Stimulated activated CD8-positive, alpha-beta memory T cell treated with anti-CD3 and anti-CD28 coated beads, Interleukin-15, amount 100 ng/mL, for 4 hours (primary cell): ENCODE measurements around the gene FAM81B.
"Not testable (repeated sequence)": the region's sequence is repeated elsewhere in the genome, so short reads cannot be mapped to it uniquely, and the experiment has no call there.

Experiments
- DNase-seq, 2 donors: peaks; one replicate each; pipeline ENCODE4 v3.0.0-alpha.2; 2020; ENCODE audit warnings: low read depth in 2 of 2

The FAM81B gene

GRCh38 chr5:95390812-95391492 lies at the start of gene FAM81B:
FAM81B (plus strand) TSS chr5:95391366; CDS start chr5:95391390, 24 bp downstream.
- no peak for DNase-seq

GRCh38 chr5:95341444-95341843 lies 49.7 kb upstream of the FAM81B start:
- not testable (repeated sequence) for DNase-seq

GRCh38 chr5:95347506-95348120 lies 43.6 kb upstream of the FAM81B start:
- DNase-seq = no peak

- no peak for DNase-seq
These were observed 40.5 kb upstream of the FAM81B start for GRCh38 chr5:95350631-95351030.

GRCh38 chr5:95352691-95353090 lies 38.5 kb upstream of the FAM81B start:
- DNase-seq = no peak

- no peak for DNase-seq
These were observed 32.8 kb upstream of the FAM81B start for GRCh38 chr5:95358320-95358719.

GRCh38 chr5:95358848-95359247 lies 32.3 kb upstream of the FAM81B start:
- DNase-seq = no peak

- not testable (repeated sequence) for DNase-seq
These were observed 30.5 kb upstream of the FAM81B start for GRCh38 chr5:95360667-95361066.

- DNase-seq = no peak
These were observed 25.7 kb upstream of the FAM81B start for GRCh38 chr5:95365302-95366095.

- no peak for DNase-seq
These were observed 21.4 kb upstream of the FAM81B start for GRCh38 chr5:95369782-95370181.

GRCh38 chr5:95374061-95374460 lies 17.1 kb upstream of the FAM81B start:
- no peak for DNase-seq

GRCh38 chr5:95375591-95375990 lies 15.6 kb upstream of the FAM81B start:
- DNase-seq = no peak

GRCh38 chr5:95379133-95379532 lies 12.0 kb upstream of the FAM81B start:
- DNase-seq = no peak

- no peak for DNase-seq
These were observed 11.0 kb upstream of the FAM81B start for GRCh38 chr5:95380103-95380628.

- no peak for DNase-seq
These were observed 8.4 kb upstream of the FAM81B start for GRCh38 chr5:95382801-95383200.

- DNase-seq = no peak
These were observed 6.5 kb upstream of the FAM81B start for GRCh38 chr5:95384485-95385213.

- no peak for DNase-seq
These were observed 5.8 kb upstream of the FAM81B start for GRCh38 chr5:95385334-95385733.

- not testable (repeated sequence) for DNase-seq
These were observed 799 bp downstream of the FAM81B start for GRCh38 chr5:95391965-95392364.

- DNase-seq = no peak
These were observed 1.5 kb downstream of the FAM81B start for GRCh38 chr5:95392593-95393182.

- DNase-seq = no peak
These were observed 2.1 kb downstream of the FAM81B start for GRCh38 chr5:95393279-95393678.

- DNase-seq = no peak
These were observed 7.8 kb downstream of the FAM81B start for GRCh38 chr5:95398989-95399388.
